ENCODE measurements around the gene PITPNM3. TPM values are rescaled to one million over a fixed set of nuclear protein-coding genes. Genes with fewer than 3 reads are reported as not detected.

PITPNM3 gene
- total and polyA plus RNA-seq, 2 of the 13 experiments (the other 11 are each of a cell fraction or from before 2014, with no cell fraction given) = 0.13 to 0.29 TPM

DNA sequence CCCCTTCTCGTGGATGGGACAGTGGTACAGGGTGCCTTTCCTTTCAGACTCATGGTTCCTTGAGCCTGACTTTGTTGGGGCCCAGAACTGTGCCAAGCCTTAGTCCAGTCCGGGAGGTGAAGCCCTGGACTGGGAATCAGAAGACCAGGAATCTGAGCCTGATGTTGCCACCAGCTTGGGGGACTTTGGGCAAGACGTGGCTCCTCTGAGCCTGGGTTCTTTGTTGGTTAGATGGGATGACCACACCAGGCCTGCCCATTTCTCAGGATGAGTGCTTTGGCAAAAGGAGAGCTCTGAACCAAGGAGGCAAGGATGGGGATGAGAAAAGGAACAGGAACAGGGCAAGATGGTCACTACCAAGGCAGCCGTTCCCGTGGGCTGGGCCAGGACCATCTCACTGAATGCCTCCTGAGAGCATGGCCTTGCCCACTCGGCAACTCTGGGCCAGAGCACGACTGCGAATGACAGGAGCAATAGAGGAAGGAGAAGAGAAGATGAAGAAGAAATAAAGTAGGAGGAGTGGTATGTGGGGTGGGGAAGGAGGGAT is 32.5 kb downstream of the PITPNM3 start:
- H4K20me1 ChIP-seq (ENCODE audit: insufficient read depth, low read length) = no peaks in the 10 kb centered on the region
- no peaks in the 10 kb centered on the region for H3K27me3 ChIP-seq (ENCODE audit: control insufficient read depth in 1 of 2, insufficient read depth in 2 of 2, low read length in 2 of 2)
- CTCF ChIA-PET (ENCODE audit: low intra/inter-chr PET ratio, low total read pairs) = no interaction called here
- no peak for ATAC-seq
- no peak overlapping the region for H3K4me3 ChIP-seq (replicated peaks in 1 of 3; ENCODE audit: insufficient read depth in 1 of 3, low read depth in 2 of 3, low read length in 3 of 3)
- TF ChIP-seq HOXA3 (CRISPR knock-in tag; IDR thresholded peaks at IDR 0.05) (no peak), NFE2L2 (IDR thresholded peaks at IDR 0.05; ENCODE audit: low read length) (no peak), ZNF782 (CRISPR knock-in tag; IDR thresholded peaks at IDR 0.05; ENCODE audit: borderline replicate concordance) (no peak), DMAP1 (CRISPR knock-in tag; IDR thresholded peaks at IDR 0.05) (no peak), NFE2L1 (CRISPR knock-in tag; IDR thresholded peaks at IDR 0.05; ENCODE audit: borderline replicate concordance) (no peak)
- TF ChIP-seq, protein P1, sequence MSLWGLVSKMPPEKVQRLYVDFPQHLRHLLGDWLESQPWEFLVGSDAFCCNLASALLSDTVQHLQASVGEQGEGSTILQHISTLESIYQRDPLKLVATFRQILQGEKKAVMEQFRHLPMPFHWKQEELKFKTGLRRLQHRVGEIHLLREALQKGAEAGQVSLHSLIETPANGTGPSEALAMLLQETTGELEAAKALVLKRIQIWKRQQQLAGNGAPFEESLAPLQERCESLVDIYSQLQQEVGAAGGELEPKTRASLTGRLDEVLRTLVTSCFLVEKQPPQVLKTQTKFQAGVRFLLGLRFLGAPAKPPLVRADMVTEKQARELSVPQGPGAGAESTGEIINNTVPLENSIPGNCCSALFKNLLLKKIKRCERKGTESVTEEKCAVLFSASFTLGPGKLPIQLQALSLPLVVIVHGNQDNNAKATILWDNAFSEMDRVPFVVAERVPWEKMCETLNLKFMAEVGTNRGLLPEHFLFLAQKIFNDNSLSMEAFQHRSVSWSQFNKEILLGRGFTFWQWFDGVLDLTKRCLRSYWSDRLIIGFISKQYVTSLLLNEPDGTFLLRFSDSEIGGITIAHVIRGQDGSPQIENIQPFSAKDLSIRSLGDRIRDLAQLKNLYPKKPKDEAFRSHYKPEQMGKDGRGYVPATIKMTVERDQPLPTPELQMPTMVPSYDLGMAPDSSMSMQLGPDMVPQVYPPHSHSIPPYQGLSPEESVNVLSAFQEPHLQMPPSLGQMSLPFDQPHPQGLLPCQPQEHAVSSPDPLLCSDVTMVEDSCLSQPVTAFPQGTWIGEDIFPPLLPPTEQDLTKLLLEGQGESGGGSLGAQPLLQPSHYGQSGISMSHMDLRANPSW (CRISPR knock-in tag; IDR thresholded peaks at IDR 0.05; ENCODE audit: borderline replicate concordance) = no peak
- TF ChIP-seq, protein P2, sequence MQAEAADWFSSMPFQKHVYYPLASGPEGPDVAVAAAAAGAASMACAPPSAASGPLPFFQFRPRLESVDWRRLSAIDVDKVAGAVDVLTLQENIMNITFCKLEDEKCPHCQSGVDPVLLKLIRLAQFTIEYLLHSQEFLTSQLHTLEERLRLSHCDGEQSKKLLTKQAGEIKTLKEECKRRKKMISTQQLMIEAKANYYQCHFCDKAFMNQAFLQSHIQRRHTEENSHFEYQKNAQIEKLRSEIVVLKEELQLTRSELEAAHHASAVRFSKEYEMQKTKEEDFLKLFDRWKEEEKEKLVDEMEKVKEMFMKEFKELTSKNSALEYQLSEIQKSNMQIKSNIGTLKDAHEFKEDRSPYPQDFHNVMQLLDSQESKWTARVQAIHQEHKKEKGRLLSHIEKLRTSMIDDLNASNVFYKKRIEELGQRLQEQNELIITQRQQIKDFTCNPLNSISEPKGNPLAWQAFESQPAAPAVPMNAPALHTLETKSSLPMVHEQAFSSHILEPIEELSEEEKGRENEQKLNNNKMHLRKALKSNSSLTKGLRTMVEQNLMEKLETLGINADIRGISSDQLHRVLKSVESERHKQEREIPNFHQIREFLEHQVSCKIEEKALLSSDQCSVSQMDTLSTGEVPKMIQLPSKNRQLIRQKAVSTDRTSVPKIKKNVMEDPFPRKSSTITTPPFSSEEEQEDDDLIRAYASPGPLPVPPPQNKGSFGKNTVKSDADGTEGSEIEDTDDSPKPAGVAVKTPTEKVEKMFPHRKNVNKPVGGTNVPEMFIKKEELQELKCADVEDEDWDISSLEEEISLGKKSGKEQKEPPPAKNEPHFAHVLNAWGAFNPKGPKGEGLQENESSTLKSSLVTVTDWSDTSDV (CRISPR knock-in tag; IDR thresholded peaks at IDR 0.05) = no peak
- WGBS (ENCODE audit: low lambda C conversion rate) = 39% methylated on average over 8 of the region's 8 CpGs
- peaks cover 13% of the 10 kb centered on the region for H3K4me1 ChIP-seq (ENCODE audit: insufficient read depth, low read length)
- DNase-seq (ENCODE audit: low spot score) = no peak
- no peaks in the 10 kb centered on the region for H3K79me2 ChIP-seq (ENCODE audit: insufficient read depth, low read length)
- no peak overlapping the region for H3K9ac ChIP-seq (ENCODE audit: insufficient read depth, low read depth, low read length)
- POLR2A ChIA-PET = no interaction called here
- FAIRE-seq = no peak
- H3K36me3 ChIP-seq (replicated peaks in 1 of 2; ENCODE audit: control insufficient read depth in 1 of 2, insufficient read depth in 2 of 2, low read length in 2 of 2) = no peaks in the 10 kb centered on the region
- H3K27ac ChIP-seq (ENCODE audit: extremely low read length, insufficient read depth, low read length) = no peak overlapping the region
- BruUV-seq (replicated peaks) = no TSS peak
- intact Hi-C loops (cut with micrococcal nuclease; ENCODE audit: unreplicated experiment) = no loop called here
- H3K9me3 ChIP-seq (ENCODE audit: low read length) = no peaks in the 10 kb centered on the region
- no peak overlapping the region for H3K4me2 ChIP-seq (ENCODE audit: low read depth, low read length)
- in situ Hi-C loops (cut with HindIII; ENCODE audit: extremely low pct_ligation_motif_present, low pct_unique_long_range_greater_than_20kb) = no loop called here
- no peak overlapping the region for H2AFZ ChIP-seq (ENCODE audit: low read length)

Measured in HepG2 (cell line).